HG03175 (cell line): ENCODE data around the gene EML5.
"Not testable (repeated sequence)": the region's sequence is repeated elsewhere in the genome, so short reads cannot be mapped to it uniquely, and the experiment has no call there.

Experiments
- ATAC-seq: cut with Tn5 transposase; IDR thresholded peaks from one replicate; pipeline ENCODE4 v1.9.1; 2021; ENCODE audit warnings: mild to moderate bottlenecking, moderate library complexity; ENCODE audit not compliant: unreplicated experiment

Gene EML5

DNA sequence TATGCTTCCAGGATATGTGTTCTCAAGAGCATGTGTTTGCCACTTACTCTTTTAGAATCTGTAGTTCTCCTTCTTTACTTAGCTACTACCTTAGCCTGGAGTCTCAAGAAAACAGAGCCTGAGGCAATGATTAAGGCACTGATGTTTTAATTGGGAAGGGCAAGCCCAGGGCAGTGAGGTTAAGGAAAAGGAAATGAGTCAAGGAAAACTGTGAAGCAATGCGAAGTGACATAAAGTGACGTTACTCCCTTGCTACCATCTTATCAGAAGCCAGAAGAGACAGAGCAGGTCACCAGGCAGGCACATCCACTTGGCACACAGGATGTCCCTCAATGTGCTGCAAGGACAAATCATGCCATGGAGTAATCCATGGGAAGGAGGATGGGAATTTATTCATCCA is 11.3 kb upstream of the EML5 start:
- ATAC-seq: no peak

DNA sequence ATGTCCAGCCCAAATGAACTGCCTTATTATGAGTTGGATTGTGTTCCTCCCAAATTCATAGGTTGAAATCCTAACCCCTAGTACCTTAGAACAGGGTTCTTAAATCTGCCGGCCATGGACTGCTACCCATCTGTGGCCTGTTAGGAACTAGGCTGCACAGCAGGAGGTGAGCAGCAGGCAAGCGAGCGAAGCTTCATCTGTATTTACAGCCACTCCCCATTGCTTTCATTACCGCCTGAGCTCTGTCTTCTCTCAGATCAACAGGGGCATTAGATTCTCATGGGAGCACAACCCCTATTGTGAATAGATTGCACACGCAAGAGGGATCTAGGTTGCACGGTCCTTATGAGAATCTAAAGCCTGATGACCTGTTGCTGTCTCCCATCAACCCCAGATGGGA is 9.8 kb upstream of the EML5 start:
- no peak for ATAC-seq

DNA sequence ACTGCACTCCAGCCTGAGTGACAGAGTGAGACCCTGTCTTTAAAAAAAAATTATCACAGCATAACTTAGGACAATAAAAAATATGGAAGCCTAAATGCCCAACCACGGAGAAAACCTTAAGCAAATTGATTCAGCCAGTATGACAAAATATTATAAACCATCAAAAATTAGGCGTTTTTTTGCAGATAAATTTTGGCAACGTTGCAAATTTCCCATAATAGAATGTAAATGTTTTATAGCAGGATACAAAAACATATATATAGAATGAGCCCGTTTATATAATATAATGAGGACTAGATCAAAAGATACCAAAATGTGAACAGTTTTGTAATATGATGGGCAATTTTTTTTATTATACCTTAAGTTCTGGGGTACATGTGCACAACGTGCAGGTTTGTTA is 6.8 kb upstream of the EML5 start:
- ATAC-seq: no peak

DNA sequence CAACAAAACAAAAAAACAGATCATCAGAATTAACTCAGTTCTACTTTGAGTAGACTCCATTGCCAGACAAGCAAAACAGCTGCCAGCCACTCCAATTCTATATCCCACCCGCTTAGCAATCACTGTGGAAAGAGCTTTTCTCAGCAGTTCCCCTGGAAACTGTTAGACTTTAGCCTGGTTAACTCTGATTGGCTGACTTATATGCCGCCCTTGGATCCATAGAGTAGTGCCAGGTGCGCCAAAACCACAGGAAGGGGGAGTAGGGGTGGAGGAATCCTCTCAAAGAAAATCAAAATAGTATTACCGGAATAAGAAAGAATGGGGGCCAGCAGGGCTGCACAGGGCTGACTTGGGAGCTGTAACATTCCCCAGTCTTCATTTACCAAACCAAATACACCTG is 5.4 kb upstream of the EML5 start:
- ATAC-seq: no peak

DNA sequence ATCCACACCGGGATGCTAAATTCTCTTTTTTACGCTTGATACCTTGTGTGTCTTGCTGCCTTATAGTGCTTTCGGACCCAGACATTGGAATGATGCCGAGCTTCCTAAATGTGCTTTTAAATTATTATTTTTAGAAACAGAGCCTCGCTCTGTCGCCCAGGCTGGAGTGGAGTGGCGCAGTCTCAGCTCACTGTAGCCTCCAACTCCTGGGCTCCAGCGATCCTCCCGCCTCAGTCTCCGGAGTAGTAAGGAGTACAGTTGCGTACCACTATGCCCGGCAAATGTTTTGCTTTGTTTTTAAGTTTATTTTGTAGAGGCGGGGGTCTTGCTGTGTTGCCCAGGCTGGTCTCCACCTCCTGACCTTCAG is 489 bp upstream of the EML5 start:
- no peak for ATAC-seq

DNA sequence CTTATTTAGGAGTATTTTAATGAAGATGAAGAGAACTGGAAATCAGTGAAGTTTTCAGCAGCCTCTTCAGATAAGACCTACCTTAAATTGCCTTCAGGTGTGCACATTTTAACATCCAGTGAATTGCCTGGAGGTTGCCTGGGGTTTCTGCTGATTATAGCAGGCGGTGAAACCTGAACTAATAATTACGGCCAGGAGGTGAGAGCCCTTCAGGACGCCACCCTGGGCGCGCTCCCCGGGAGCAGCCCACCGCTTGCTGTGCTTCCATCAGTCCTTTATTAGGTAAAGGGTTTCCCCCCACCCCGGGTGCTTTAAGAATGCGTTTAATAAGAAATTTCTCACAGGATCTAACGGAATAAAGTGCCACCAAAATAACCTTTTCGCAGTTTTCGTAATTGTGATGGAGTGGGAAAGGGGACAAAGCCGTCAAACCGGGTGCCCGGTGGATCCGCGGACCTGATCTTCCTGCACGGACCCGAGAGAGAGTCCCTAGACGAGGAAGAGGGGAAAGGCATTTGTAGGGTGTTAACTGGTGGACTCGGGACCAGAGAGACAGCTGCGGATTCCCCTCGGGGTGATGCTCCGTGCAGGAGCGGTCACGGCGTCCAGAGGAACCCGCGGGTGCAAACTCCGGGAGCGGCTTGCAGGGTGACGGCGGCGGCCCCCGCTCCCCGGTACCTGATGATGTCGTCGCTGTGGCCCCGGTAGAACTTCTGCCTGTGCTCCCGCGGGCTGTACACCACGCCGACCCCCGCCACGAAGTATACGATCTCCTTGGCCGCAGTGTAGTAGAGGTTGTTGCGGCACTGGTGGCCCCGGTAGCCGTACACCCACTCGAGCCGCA is 902 bp downstream of the EML5 start:
- ATAC-seq: no peak

DNA sequence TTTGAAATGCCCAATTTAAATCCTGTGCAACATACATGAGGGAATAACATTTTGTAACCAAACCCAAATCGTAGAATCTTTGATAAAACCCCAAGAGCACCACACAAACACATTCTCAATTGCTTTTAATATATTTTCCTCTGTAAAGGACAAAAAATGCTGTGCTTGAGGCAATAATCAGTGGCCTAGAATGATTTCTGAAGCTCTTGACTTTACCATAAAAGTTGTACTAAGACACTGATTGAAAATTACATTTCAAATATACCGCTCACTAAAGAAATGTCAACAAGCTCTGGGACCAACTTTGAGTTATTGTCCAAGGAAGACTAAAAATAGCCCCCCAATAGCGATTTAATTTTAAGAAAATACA is 1.5 kb downstream of the EML5 start:
- no peak for ATAC-seq

DNA sequence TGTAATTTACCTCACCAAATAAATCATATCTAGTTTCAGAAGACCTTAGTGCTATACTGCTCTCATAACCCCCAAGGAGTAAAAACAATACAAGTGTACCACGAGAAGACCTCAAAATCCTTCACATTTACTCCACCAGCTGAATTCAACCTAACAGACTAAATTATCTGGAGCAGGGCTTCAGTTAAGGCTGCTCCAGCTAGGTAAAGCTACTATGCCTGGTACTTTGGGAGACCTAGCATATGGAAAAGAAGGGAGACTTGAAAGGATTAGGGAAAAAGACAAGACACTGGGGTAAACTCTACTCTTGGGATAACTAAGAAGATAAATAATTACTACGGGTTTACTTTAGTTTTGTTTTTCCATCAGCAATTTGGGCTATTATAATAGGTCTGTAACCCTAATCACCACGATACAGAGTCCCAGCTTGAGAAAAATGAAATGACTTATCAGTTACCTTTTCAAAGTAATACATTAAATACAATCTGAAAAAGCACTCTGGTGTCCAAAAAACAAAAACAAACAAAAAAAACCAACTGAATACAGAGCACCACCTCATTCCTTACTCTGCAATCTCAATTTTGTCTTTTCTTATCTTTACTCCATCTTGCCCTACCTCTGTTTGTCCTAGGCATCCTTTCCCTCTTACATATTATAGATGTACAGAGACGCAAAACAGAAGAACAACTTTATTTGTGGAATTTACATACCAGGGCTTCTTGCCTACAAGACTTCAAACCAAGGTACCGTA is 2.1 kb downstream of the EML5 start:
- no peak for ATAC-seq

DNA sequence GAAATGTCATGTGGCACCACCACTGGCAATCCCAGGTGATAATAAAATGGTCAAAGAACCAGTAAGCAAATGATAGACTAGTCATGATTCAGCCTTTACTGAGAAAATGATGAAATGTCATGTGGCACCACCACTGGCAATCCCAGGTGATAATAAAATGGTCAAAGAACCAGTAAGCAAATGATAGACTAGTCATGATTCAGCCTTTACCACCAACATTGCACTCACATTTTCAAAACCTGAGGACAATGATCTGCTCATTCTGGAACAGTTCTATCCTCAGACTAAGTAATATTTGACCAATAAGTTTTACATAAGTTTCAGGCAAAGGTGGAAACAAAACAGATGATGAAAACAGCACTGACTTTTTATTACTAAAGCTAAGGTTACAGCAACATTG is 3.2 kb downstream of the EML5 start:
- not testable (repeated sequence) for ATAC-seq

DNA sequence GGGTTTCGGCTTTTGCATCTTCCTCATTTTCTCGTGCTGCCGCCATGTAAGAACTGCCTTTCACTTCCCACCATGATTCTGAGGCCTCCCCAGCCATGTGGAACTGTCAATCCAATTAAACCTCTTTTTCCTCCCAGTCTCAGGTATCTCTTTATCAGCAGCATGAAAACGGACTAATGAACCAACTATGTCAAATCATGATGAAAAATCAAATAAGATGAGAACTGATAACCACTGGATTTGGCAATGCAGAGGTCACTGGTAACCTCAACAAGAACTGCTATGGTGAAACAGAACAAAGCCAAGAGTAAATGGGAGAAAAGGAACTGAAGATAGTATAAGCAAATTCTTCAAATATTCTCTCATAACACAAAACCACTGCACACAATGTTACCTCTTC is 6.0 kb downstream of the EML5 start:
- no peak for ATAC-seq

DNA sequence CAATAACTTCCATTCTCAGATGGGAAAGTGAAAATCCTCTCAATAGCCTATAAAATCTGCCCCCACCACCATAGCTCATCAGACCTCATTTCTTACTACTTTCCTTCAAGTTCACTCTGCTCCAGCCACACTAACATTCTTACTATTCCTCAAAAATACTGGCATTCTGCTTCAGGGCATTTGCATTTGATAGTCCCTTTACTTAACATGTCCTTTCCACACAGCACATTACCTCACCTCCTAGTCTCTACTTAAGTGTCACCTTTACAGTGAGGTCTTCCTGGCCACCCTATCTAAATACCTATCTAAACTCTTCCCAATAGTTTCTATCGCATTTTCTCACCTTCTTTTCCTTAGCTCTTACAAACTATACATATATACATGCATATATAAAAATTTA is 6.8 kb downstream of the EML5 start:
- no peak for ATAC-seq

DNA sequence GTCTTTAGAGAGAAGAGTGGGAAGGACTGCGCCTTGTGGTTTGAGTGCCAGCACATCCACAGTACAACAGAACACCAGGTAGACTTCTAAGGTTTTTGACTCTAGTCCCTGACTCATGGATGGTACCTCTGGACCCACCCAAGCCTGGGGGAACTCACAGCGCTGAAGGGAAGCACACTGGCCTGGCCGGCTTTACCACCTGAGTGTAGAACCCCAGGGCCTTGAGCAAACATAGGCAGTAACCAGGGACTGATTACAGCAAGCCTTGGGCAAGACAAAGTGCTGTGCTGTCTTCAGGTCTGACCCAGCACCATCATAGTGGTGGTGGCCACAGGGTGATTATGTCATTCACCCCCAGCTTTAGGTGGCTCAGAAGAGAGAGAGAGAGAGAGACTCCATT is 17.2 kb downstream of the EML5 start:
- no peak for ATAC-seq

DNA sequence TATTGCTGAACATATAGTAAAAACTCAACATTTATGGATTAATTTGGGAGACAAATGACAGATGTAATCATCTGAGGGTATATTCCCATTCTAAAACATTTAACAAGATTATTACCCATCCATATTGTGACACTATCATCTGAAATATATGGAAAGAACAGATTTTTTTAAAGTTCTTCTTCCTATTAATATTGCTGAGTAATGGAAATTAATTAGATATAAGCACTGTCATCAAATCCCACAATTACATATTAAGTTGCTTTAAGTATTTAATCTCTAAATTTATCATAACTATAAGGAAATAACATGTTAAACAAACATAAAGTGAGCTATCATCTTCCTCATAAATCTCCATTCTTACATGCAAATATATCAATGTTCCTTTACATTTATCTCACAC is 22.0 kb downstream of the EML5 start:
- ATAC-seq: no peak

DNA sequence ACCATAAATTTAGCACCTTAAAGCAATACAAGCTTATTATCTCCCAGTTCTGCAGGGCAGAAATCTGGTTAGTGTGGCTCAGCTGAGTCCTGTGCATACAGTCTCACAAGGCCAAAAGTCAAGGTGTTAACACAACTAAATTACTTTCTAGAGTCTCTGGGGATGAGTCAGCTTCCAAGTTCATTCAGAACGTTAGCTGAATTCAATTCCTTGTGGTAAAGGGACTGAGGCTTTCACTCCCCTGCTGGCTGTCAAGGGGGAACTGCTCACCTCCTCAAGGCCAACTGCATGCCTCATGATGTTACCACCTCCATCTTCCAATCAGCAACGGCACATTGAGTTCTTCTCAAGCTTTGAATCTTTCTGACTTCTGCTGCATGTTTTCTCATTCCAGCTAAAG is 27.6 kb downstream of the EML5 start:
- ATAC-seq: no peak

DNA sequence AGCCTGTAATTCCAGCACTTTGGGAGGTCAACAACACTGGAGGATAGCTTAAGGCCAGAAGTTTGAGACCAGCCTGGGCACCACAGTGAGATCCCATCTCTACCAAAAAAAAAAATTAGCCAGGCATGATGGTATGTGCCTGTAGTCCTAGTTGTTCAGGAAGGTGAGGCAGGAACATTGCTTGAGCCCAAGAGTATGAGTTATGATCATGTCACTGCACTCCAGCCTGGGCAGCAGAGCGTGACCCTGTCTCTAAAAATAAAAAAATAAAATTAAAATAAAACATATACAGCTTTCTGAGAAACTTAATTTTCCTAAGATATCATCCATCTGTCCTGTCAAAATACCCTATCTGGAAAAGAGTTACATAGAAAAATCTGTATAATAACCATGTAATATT is 38.9 kb downstream of the EML5 start:
- ATAC-seq: no peak

DNA sequence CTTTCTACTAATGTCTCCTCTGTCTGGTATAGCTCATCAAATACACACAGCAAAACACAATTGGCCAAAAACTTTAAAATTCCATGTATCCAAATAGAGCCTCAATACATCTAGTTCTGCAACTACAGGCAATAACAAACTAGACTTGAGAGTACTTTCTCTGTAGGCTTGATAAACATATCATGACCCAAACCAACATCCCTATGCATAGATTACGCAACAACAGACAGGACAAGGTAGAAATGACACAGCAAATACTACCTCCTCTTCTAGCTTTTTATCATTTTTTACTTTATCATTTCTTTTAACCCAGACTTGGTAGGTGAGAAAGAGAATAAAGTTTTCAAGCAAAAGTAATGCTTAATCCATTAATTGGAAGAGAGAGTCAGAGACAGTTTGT is 41.8 kb downstream of the EML5 start:
- no peak for ATAC-seq

DNA sequence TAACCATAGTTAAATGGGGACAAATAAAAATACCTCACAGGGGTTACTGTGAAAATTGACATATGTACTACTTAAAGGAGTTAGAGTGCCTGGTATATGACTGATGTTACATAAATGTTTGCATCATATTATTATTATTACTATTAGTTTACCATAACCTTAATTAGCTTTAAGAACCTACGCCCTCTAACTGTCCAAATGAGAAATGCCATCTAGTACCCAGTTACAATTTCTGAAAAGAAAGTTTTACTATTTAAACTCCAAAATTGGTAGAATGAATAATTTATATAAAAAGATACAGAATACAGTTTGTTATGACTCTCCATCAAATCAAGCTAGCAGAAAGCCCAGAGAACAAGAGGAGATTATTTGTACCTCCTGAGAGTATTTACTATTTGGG is 42.3 kb downstream of the EML5 start:
- ATAC-seq: no peak

DNA sequence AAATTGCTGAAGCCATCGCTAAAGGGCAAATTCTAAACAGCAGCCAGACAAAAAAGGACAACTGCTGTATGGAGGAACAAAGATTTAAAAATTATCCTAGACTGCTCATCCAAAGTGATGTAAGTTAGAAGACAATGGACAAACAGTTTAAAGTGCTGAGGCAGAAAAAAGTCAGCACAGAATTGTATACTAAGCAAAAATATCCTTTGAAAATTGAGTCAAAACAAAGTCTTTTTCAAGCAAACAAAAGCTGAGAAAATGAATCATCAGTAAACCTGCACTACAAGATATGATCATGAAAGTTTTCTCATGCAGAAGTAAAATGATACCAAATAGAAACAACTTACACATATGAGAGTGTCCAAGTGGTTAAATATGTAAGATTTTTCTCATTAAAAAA is 43.6 kb downstream of the EML5 start:
- ATAC-seq: no peak

DNA sequence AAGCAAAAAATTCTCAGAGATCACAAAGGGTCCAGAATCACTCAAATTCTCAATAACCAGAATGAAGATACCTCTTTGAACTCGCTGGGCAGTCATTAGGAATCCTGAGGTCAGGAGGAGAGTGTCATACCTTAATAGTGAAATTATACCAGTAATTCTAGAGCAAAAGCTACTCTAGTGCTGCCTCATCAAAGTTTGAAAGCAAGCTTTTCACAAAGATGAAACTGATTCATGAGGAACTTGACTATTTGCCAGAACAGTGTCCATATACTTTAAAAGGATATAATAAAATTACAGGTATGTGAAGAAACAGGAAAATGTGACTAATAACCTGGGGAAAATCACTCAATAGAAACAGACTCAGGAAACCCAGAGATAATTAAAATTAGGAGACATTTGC is 44.5 kb downstream of the EML5 start:
- ATAC-seq: no peak

DNA sequence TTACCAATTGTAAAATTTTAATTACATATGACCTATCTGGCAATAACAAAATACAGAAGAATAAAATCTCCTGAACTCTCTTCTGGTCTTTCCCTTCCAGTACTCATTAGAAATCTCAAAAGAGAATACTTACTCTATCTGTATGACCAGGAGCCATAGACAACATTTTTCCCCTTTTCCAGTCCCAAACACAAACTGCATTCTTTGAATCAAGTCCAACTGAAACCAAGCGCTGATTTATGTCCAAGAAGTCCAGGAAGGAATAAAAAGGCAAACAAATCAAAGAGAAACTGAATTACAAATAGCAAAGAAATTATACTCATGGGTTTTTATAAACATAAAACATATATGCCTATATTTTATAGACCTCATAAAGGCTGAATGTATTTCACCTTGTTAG is 46.7 kb downstream of the EML5 start:
- no peak for ATAC-seq

DNA sequence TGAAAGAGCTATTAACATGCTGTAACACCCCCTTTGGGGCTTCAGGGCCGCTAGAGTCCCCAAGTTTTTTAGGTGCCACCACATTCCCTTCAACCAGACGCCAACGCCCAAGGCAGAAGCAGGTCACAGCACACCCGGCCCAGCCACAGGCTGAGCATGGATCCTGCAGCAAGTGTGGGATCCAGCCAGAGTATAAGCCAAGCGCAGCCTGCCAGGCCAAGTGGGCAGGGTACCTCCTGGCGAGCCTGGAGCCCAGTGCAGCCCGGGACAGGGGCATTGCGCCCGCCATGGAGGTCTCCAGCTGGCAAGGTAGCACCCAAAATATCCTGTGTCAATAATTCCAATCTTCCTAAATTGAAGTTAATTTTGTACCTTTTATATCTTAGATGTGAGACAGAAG is 55.5 kb downstream of the EML5 start:
- ATAC-seq: no peak

DNA sequence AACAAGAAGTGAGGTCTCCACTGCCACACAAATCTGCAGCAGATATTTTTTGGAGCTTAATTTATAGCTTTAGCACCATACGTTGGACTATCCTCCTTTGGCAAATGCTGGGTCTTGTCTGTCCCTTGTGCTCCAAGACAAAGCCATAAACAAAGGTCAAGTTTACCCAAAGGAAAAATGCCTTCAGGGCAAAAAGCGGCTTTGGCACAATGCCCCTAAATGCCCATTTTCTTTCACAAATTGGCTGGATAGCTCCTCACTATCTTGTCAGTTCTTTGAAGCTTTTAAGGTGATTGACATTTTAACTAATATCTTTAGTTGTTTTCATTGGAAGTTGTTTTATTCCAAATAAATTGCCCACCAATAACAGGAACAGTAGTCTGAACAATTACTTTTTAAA is 59.6 kb downstream of the EML5 start:
- no peak for ATAC-seq

DNA sequence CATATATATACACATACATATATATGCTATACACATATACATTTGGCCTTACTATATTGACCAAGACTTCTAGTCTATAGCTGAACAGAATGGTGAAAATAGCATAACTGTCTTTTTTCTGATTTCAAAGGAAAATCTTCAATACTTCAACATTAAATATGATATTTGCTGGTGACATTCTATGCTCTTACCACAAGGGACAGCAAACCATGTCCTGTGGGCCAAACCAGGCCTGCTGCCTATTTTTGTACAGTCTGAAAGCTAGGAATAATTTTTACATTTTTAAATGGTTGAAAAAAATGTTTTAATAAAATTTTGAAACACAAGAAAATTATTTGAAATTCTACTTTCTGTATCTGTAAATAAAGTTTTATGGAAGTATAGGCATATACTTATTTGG is 63.6 kb downstream of the EML5 start:
- no peak for ATAC-seq
